Subcutaneous adipose tissue (tissue), 4 donors: ENCODE measurements around the gene EXOC4. TPM values are rescaled to one million over a fixed set of nuclear protein-coding genes. Genes with fewer than 3 reads are reported as not detected.

Experiments used
- total RNA-seq, 4 donors: library from RNA; depleted of rRNA; stranded (reverse); fragments of >200 nt; gene quantifications; one replicate each; pipeline ENCODE4 v1.1.0, GENCODE V29; 2016
- TF ChIP-seq, protein P1 (sequence below): fragments of 450-650 bp; IDR thresholded peaks from one replicate; pipeline ENCODE4 v1.5.1; 2016; ENCODE audit warnings: low read depth, mild to moderate bottlenecking, control low read depth, antibody characterized with exemption, moderate library complexity

Gene EXOC4
- total RNA-seq, 4 donors from 2014 or later = 62.9 to 84.3 (median 77.3) TPM

DNA sequence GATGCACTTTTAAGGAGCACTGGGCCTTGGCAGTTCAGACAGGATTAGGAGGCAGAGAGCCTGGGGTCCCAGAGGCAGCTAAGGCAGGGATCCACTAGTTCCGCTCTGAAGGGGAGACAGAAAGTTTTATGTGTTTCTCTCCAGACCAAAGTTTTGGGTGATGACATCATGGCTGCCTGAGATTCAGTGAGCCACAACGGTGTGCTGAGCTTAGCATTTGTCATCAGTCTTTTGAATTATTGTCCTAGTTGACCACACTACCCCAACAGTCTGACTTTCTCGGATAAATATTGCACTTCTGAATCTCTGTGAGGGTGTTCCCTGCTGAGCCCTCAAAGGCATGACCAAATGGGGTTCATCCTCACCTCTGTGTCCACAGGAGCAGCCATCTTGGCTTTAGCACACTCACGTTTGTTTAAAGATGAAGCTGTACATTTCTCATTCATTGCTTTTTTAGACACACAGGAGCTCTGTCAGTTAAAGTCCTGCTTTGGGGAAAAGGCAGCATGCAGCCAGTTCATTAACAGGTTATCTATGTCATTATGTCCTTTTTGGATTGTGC, 576.5 kb downstream of the EXOC4 start:
- TF ChIP-seq, protein P1, sequence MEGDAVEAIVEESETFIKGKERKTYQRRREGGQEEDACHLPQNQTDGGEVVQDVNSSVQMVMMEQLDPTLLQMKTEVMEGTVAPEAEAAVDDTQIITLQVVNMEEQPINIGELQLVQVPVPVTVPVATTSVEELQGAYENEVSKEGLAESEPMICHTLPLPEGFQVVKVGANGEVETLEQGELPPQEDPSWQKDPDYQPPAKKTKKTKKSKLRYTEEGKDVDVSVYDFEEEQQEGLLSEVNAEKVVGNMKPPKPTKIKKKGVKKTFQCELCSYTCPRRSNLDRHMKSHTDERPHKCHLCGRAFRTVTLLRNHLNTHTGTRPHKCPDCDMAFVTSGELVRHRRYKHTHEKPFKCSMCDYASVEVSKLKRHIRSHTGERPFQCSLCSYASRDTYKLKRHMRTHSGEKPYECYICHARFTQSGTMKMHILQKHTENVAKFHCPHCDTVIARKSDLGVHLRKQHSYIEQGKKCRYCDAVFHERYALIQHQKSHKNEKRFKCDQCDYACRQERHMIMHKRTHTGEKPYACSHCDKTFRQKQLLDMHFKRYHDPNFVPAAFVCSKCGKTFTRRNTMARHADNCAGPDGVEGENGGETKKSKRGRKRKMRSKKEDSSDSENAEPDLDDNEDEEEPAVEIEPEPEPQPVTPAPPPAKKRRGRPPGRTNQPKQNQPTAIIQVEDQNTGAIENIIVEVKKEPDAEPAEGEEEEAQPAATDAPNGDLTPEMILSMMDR = no peak

DNA sequence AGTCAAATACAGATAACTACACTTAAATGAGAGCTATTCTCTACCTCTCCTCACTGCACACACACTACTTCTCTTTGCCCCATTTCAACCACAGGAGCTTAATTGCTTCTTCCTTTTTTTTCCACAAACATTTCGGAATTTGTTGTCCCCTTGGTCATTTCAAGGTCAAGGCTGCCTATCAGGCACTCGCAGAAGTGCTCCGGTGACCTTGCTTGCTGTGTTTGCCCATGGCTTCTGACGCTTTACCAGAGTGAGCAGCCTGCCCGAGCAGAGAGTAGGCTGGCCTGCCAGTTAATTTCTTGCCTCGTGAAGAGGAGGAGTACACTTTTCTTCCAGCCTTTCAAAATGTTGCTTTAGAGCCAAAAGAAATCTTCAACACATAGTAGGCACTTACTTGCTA, 577.2 kb downstream of the EXOC4 start:
- TF ChIP-seq, protein P1 = no peak

DNA sequence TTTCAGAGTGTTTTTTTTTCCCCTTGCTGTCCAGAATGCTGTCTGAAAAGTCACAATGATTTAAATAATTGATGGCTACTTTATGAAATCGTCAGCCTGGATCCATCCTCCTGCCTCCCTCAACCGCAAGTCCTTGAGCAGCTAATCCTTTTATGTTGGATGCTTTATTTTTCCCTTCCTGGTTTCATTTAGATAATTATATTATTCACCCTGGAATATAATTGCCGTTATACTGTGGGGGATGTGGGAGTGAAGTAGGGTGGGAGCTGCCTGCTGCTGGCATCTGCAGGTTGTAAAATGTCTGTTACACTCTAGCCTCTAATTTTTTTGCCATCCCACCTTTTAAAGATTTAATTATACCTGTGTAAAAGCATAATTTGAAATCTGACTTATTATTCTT, 583.8 kb downstream of the EXOC4 start:
- TF ChIP-seq, protein P1 = no peak

DNA sequence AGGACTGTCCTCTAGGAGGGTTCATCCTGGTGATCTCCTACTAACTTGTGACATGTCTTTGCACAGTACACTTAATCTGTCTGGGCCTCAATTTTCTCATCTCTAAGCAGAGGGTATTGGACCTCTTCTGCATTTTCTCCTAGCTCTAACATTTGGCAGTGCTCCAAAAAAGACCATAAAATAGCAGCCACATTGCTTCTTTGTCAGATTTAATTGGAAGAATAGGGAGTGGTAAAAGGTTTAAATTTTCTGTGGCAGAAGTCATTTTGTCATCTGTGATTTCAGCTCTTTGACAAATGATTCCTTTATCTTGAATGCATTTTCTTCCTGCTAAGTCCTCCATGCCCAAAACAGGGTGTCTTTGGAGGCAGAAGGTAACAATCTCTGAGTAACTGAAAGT, 584.3 kb downstream of the EXOC4 start:
- TF ChIP-seq, protein P1 = no peak

DNA sequence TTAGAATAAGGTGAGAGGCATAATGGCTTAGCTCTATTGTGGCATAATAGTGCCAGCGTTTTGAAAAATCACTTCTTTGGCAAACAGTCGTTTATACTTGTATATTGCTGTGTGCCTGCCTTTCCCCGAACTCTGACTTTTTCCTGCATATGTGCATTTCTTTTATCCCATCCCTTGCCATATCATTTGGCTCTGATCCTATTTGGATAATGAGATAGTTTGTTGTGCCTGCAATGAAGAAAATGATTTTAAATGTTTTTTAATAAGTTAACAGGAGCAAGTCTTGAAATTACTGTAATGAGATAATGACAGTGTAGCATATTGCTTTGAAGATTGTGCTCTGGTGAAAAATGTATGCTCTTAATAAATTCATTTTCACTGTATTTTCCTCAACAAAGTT, 586.2 kb downstream of the EXOC4 start:
- TF ChIP-seq, protein P1 = no peak

DNA sequence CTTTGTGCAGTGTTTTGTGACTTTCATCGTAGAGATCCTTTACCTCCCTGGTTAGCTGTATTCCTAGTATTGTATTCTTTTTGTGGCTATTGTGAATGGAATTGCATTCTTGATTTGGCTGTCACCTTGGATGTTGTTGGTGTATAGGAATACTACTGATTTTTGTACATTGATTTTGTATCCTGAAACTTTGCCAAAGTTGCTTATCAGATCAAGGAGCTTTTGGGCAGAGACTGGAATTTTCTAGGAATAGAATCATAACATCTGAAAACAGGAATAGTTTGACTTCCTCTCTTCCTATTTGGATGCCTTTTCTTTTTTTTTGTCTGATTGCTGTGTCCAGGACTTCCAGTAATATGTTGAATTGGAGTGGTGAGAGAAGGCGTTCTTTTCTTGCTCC, 590.5 kb downstream of the EXOC4 start:
- TF ChIP-seq, protein P1 = no peak

DNA sequence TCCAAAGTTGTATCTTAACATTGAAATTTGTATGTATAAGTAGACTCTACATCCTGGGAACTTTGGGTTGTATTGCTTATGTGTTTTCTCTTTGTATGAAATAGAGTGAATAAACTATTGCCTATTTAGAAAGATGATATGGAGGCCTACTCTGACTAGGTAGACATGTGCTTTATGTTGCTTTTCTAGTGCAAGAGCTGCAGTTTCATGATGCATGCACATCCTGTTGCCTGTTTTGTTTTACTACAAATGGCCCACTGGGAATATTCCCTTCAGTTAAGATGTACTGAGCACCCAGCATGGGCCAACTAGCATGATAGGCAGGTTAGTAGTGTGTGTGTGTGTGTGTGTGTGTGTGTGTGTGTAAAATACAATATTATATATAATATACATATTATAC, 592.1 kb downstream of the EXOC4 start:
- TF ChIP-seq, protein P1 = no peak
